ENCODE results near the gene ARL2BP.

DNA sequence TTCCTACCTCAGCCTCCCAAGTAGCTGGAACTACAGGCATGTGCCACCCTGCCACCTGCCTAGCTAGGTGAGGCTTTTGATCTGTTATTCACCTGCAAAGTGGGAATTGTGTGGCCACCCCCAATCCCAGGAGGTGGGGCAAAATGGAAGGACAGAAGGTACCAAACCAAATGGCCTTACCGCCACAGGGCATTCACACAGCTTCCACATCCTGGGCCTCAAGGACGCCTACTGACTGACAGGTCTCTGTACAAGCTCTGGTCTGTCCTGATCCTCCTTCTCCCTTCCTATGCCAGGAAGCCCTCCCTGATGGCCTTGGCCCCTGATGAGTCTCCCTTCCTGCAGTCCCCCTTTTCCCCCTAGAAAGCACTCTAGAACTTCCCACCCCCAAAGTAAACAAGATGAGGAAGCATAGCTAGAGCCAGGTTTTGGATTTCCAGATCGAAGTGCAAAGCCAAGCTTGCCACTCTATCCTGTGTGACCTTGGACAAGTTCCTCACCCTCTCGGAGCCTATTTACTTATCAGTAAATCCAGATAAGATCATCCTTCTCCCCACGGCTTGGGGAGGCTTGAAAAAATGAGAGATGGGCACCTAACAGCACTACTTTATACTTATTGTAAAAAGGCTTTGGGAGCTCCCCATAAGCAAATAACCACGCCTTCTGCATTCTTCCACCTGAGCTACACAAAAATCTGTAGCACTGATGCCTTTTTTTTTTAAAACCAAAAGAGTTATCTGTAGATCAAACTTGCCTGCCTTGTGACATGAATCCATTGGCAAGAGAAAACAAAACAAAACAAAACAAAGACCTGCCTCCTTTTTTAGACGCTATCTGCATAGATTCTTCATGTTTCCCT is 35.0 kb downstream of the ARL2BP start:
- TF ChIP-seq, protein P1, sequence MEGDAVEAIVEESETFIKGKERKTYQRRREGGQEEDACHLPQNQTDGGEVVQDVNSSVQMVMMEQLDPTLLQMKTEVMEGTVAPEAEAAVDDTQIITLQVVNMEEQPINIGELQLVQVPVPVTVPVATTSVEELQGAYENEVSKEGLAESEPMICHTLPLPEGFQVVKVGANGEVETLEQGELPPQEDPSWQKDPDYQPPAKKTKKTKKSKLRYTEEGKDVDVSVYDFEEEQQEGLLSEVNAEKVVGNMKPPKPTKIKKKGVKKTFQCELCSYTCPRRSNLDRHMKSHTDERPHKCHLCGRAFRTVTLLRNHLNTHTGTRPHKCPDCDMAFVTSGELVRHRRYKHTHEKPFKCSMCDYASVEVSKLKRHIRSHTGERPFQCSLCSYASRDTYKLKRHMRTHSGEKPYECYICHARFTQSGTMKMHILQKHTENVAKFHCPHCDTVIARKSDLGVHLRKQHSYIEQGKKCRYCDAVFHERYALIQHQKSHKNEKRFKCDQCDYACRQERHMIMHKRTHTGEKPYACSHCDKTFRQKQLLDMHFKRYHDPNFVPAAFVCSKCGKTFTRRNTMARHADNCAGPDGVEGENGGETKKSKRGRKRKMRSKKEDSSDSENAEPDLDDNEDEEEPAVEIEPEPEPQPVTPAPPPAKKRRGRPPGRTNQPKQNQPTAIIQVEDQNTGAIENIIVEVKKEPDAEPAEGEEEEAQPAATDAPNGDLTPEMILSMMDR (IDR thresholded peaks at IDR 0.05) = no peak
- TF ChIP-seq POLR2A (IDR thresholded peaks at IDR 0.05) = no peak
